HepG2 (cell line): ENCODE measurements around the gene MPV17L2. TPM values are rescaled to one million over a fixed set of nuclear protein-coding genes. Genes with fewer than 3 reads are reported as not detected.

Experiments
- CBX2 ChIP-seq, 2 experiments: fragments of 200-600 bp in 1 of 2; sonication (generic); formaldehyde crosslinking in 1 of 2; IDR thresholded peaks; 2 replicates each; pipeline versions ENCODE4 v1.7.0 to v1.8.1; 2018 to 2022; ENCODE audit warnings: low read depth in 2 of 2, low read length in 1 of 2, mild to moderate bottlenecking in 1 of 2, missing genetic modification reagents in 1 of 2
- GLI4 ChIP-seq: sonication (generic); formaldehyde crosslinking; IDR thresholded peaks from 2 replicates; pipeline ENCODE4 v1.5.1; 2020; ENCODE audit warnings: missing genetic modification reagents, mild to moderate bottlenecking, moderate library complexity, borderline replicate concordance
- HMG20A ChIP-seq: IDR thresholded peaks from 2 replicates; pipeline ENCODE4 v1.6.1; 2016; ENCODE audit warnings: borderline replicate concordance
- HOMEZ ChIP-seq: IDR thresholded peaks from 2 replicates; pipeline ENCODE4 v1.6.1; 2016; ENCODE audit warnings: low read depth
- MED13 ChIP-seq: sonication (generic); formaldehyde crosslinking; IDR thresholded peaks from 2 replicates; pipeline ENCODE4 v1.5.0; 2020; ENCODE audit warnings: missing genetic modification reagents
- MIXL1 ChIP-seq: IDR thresholded peaks from 2 replicates; pipeline ENCODE4 v1.6.1; 2016
- MLXIP ChIP-seq: sonication (generic); formaldehyde crosslinking; IDR thresholded peaks from 2 replicates; pipeline ENCODE4 v1.9.0; 2021; ENCODE audit warnings: missing genetic modification reagents, borderline replicate concordance
- NR2F2 ChIP-seq: IDR thresholded peaks from 2 replicates; pipeline ENCODE4 v1.6.1; 2012; ENCODE audit warnings: low read depth, inconsistent platforms, borderline replicate concordance
- TEAD3 ChIP-seq: optimal IDR thresholded peaks from 2 replicates; pipeline ENCODE3; 2016; ENCODE audit warnings: borderline replicate concordance
- TFAP4 ChIP-seq: sonication (generic); IDR thresholded peaks from 2 replicates; pipeline ENCODE4 v1.6.1; 2016; ENCODE audit warnings: low read depth, borderline replicate concordance
- THRA ChIP-seq: sonication (generic); formaldehyde crosslinking; IDR thresholded peaks from 2 replicates; pipeline ENCODE4 v1.4.0; 2020; ENCODE audit warnings: missing genetic modification reagents, borderline replicate concordance
- ZBTB43 ChIP-seq: sonication (generic); formaldehyde crosslinking; conservative IDR thresholded peaks from 2 replicates; pipeline ENCODE4 v1.4.0; 2020; ENCODE audit warnings: missing genetic modification reagents
- ZFX ChIP-seq: sonication (generic); formaldehyde crosslinking; IDR thresholded peaks from 2 replicates; pipeline ENCODE4 v1.4.0; 2020; ENCODE audit warnings: mild to moderate bottlenecking, low read depth, missing genetic modification reagents, moderate library complexity
- ZNF331 ChIP-seq: sonication (generic); formaldehyde crosslinking; IDR thresholded peaks from 2 replicates; pipeline ENCODE4 v1.4.0; 2020; ENCODE audit warnings: missing genetic modification reagents
- ZNF383 ChIP-seq: sonication (generic); formaldehyde crosslinking; IDR thresholded peaks from 2 replicates; pipeline ENCODE4 v1.4.0; 2020; ENCODE audit warnings: missing genetic modification reagents, mild to moderate bottlenecking, borderline replicate concordance
- ZNF572 ChIP-seq: sonication (generic); formaldehyde crosslinking; IDR thresholded peaks from 2 replicates; pipeline ENCODE4 v1.5.1; 2020; ENCODE audit warnings: mild to moderate bottlenecking, missing genetic modification reagents
- ZNF614 ChIP-seq: IDR thresholded peaks from 2 replicates; pipeline ENCODE4 v1.6.1; 2018; ENCODE audit warnings: missing biosample characterization, missing genetic modification reagents, inconsistent platforms, borderline replicate concordance
- polyA plus RNA-seq, 8 experiments: library from polyadenylated mRNA; depleted of rRNA in 3 of 8; stranded (reverse) in 7 of 8; unstranded in 1 of 8; fragments of >200 nt; fragmentation: Illumina TruSeq in 4 of 8; extraction: Trizol in 4 of 8; gene quantifications; 2 replicates each; pipeline versions ENCODE4 v1.2.1 to v1.2.3, GENCODE V29; 2011 to 2016; ENCODE audit warnings: low read depth in 4 of 8, missing spikeins in 1 of 8, mixed read lengths in 1 of 8; ENCODE audit not compliant: insufficient read depth in 1 of 8
- total RNA-seq, 5 experiments: library from RNA; depleted of rRNA; stranded (reverse); fragments of >200 nt; fragmentation: Illumina TruSeq; extraction: Trizol; gene quantifications; 2 replicates each; pipeline ENCODE4 v1.2.3, GENCODE V29; 2016; ENCODE audit warnings: low read depth in 1 of 5

MPV17L2 gene
- total and polyA plus RNA-seq, 2 of the 13 experiments (the other 11 are each of a cell fraction or from before 2014, with no cell fraction given), result 13.6 to 16.7 TPM

- TF ChIP-seq ZBTB43 (no peak), ZFX (CRISPR knock-in tag) (peak; percentile 43), HOMEZ (CRISPR knock-in tag) (no peak), CBX2 (IDR thresholded peaks at IDR 0.05; ENCODE audit: low read depth, low read length) (no peak), CBX2 (CRISPR knock-in tag; IDR thresholded peaks at IDR 0.05; ENCODE audit: low read depth) (no peak), ZNF331 (CRISPR knock-in tag) (peak; percentile 27; the same call in 1 of the 2 replicates), THRA (CRISPR knock-in tag) (no peak), MED13 (CRISPR knock-in tag) (no peak), TEAD3 (CRISPR knock-in tag) (no peak), ZNF383 (CRISPR knock-in tag) (0 out of 2 replicates have a peak, but pooled peaks have one; percentile 47), NR2F2 (no peak), TFAP4 (no peak), MLXIP (CRISPR knock-in tag) (no peak), GLI4 (CRISPR knock-in tag) (no peak), ZNF572 (no peak), MIXL1 (CRISPR knock-in tag) (no peak), HMG20A (CRISPR knock-in tag) (no peak), ZNF614 (no peak)
Measured at GRCh38 chr19:18156841-18157464, 36.1 kb upstream of the MPV17L2 start (continued).
